Cardiac fibroblast (primary cell): Measurements from ENCODE around the gene CPA2.
"Not testable (repeated sequence)": the region's sequence is repeated elsewhere in the genome, so short reads cannot be mapped to it uniquely, and the experiment has no call there.

Experiments
- DNase-seq, 2 donors: peaks; one replicate each; pipeline versions ENCODE4 v3.0.0 to v3.0.0-alpha.2; 2010; ENCODE audit warnings: low read depth in 2 of 2
- H3K4me3 ChIP-seq, 2 donors: replicated peaks in 1 of 2; 1 replicate in 1 of 2; 2 replicates in 1 of 2; pipeline ENCODE4 v1.5.1; 2011; ENCODE audit warnings: low read depth in 2 of 2, low read length in 2 of 2, mild to moderate bottlenecking in 2 of 2, moderate library complexity in 1 of 2
- TF ChIP-seq, protein P1 (sequence below): IDR thresholded peaks from one replicate; pipeline ENCODE4 v1.5.1; 2011; ENCODE audit warnings: low read depth, mild to moderate bottlenecking, low read length, inconsistent platforms

The CPA2 gene

DNA sequence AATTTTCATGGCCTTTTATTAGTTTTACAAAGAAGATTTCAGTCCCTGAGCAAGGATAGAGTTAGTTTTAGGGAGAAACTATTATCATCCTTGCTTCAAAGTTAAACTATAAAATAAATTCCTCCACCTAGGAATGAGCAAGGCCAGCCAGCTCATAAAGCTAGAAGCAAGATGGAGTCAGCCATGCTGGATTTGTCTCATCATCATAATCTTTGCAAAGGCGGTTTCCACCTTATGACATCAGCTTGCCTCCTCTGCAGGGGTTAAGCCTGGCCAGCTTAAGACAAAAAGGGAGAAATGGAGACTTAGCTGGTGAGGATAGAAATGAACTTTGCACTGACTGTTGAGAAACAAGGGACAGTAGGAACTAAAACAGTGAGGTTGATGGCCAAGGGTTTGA lies 40.3 kb upstream of the CPA2 start:
- no peak overlapping the region for H3K4me3 ChIP-seq
- TF ChIP-seq, protein P1, sequence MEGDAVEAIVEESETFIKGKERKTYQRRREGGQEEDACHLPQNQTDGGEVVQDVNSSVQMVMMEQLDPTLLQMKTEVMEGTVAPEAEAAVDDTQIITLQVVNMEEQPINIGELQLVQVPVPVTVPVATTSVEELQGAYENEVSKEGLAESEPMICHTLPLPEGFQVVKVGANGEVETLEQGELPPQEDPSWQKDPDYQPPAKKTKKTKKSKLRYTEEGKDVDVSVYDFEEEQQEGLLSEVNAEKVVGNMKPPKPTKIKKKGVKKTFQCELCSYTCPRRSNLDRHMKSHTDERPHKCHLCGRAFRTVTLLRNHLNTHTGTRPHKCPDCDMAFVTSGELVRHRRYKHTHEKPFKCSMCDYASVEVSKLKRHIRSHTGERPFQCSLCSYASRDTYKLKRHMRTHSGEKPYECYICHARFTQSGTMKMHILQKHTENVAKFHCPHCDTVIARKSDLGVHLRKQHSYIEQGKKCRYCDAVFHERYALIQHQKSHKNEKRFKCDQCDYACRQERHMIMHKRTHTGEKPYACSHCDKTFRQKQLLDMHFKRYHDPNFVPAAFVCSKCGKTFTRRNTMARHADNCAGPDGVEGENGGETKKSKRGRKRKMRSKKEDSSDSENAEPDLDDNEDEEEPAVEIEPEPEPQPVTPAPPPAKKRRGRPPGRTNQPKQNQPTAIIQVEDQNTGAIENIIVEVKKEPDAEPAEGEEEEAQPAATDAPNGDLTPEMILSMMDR, result no peak
- DNase-seq, result no peak

- no peak for DNase-seq
- TF ChIP-seq, protein P1, result no peak
- no peak overlapping the region for H3K4me3 ChIP-seq
These were observed 38.6 kb upstream of the CPA2 start for GRCh38 chr7:130227883-130228575.

DNA sequence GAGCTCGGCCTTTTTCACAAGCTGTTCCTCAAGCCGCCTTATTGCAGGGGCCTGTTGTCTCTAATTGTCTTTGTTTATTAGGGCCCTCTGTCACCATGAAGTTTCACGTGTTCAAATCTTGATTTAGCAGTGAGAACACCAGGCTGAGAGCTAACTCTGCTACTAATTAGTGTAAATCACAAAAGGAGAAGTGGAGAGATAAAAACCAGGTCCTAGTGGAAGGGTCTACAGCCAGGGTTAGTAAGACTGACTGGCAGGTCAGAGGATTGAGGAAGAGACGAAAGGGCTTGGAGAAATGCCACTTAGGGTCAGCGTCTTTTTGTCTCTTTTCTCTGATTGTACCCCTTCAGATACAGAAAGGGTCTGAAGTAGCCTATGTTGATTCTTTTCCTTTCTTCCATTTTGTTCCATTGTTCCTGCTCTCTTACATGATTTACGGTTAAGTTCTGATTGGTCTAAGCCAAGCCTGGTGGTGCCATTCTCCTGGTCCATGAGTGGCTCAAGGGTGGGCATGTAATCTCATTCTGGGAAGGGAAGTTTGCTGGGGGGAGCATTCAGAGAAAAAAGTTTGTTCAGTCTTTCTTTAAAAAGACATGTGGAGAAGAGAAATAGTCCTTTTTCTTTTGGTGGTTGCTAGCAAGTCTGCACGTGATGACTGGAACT lies 37.7 kb upstream of the CPA2 start:
- no peak for DNase-seq
- TF ChIP-seq, protein P1, result no peak
- H3K4me3 ChIP-seq, result no peak overlapping the region

GRCh38 chr7:130229981-130230380 lies 36.7 kb upstream of the CPA2 start:
- not testable (repeated sequence) for H3K4me3 ChIP-seq, DNase-seq

GRCh38 chr7:130231792-130232191 lies 34.9 kb upstream of the CPA2 start:
- no peak overlapping the region for H3K4me3 ChIP-seq
- DNase-seq, result no peak
- TF ChIP-seq, protein P1, result no peak

DNA sequence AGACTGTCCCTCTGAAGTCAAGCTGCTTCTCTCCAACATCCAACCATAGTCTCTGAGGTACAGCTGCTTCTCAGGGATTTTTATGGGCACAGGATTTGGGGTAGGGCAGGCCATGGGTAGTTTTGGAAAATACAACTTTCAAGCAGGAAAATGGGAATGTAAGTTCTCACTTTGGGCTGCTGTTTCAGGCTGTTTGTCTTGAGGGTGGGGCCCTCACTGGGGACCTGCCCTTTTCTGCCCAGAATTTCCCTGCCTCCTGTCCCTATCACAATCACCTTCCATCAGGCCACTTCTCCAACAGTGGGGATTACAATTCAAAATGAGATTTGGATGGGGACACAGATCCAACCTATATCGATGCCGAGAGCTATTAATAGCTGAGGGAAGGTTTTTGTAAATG lies 34.5 kb upstream of the CPA2 start:
- no peak for DNase-seq
- TF ChIP-seq, protein P1, result no peak
- no peak overlapping the region for H3K4me3 ChIP-seq

DNA sequence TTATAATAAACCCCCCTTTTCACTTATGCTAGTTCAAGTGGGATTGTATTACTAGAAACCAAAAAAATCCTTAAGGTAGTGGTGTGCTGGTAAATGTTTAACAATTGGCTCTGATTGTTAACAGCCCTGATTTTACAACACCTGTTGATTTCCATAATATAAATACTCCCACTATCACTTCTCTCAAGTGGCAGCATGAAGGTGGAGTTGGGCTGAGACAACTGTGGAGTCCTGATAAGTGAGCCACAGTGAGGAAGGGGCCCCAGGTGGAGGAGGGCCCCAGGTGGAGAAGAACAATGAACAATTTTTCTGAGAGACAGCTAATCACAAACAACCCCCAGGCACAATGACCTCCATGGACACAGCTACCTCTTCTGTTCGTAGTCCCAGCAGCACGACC lies 32.6 kb upstream of the CPA2 start:
- TF ChIP-seq, protein P1, result no peak

GRCh38 chr7:130236361-130236760 lies 30.3 kb upstream of the CPA2 start:
- H3K4me3 ChIP-seq, DNase-seq: not testable (repeated sequence)

More for the DNA sequence above, 32.6 kb upstream of the CPA2 start:
- no peak for DNase-seq
- H3K4me3 ChIP-seq, result no peak overlapping the region
